ENCODE measurements around the gene PAN3.

PAN3 gene

DNA sequence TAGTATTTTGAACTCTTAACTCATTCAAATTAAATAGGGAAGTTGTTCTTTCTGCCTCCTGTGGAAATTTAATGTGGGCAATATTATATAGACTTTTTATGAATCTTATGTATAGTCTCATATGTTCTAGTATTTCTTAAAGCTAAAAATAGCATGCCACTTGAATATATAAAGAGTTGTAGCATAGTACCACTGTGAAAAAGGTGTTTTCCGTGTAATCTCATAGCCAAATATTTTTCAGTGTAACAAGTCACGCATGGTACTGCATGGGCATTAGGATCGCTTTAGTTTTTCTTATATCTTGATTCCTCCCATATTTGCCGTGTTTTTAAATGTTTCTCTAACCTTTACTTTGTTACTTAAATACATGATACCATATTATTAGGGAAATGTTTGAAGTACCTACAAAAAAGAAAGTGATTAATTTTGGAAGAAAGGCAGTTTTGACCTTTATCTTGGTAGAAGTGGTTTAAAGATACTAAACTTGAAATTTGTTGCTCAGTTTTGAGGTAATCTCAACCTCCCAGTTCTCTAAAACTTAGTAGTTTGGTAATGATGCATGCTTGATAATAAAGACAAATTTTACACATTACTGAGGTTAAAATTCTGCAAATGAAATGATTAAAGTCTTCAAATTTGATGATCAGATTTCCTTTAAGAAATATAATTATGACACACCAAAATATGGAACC, 81.2 kb downstream of the PAN3 start:
- no peak for DNase-seq

DNA sequence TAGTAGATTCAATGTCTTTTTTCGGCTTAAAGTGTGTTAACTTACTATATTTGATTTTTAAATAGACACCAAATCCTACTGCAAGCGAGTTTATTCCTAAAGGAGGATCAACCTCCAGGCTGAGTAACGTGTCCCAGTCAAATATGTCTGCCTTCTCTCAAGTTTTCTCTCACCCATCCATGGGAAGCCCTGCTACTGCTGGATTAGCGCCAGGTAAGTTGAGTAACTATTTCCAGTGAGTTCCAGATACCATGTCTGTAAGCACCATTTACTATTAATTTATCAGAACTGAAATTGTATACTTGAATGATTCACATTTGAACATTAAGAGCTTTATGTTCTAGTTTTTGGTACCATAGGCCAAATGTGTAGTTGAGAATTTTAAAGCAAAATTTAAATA, 81.8 kb downstream of the PAN3 start:
- no peak for DNase-seq

DNA sequence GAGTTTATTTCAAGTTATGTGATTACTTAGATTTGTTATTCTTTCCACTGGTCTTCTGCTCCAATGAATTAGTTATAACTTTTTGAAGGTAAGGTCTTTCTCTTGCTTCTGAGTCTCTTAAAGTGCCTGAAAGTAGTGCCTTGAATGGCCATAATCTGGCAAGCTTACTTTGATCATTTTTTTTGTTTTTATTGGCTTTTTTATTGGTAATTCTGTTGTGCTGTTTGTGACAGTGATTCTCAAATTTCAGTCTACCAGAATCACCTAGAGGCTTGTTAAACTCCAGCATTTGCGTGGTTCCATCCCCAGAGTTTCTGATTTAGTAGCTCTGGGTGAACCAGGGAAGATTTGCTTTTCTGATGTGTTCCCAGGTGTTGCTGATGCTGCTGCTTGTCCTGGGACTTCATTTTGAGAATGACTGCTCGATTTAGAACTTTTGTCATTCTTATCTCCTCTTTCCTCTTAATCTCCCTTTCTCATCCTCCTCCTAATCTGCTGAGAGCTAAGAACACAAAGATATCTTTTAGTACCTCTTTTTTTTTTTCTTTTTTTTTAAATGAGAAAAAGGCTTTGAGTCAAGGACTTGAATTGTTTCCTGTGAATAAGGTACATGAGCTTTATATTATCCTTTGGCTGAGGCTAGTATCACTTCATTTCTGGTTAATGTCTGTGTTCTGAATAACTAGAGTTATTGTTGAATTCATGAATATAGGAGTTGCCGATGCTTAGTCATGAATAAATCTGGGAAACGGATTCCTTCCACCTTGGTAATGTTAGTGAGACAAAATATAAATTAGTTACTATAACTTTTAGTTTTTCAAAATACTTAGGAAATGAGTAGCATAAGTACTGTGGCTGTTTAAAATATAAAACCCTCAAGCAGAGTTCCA, 91.4 kb downstream of the PAN3 start:
- no peak for DNase-seq

DNA sequence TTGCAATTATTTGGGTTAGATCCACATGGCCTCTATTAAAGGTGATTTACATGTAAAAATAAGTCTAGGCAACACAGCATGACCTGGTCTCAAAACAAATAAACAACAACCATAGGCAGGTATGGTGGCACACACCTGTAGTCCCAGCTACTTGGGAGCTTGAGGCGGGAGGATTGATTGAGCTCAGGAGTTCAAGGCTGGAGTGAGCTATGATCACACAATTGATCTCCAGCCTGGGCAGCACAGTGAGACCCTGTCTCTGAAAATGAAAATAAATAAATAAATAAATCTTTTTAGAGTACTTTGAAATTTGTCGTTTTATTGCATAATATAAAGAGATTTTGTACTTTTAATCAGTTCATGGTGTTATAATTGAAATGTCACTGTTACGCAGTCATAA, 93.3 kb downstream of the PAN3 start:
- DNase-seq, result no peak

DNA sequence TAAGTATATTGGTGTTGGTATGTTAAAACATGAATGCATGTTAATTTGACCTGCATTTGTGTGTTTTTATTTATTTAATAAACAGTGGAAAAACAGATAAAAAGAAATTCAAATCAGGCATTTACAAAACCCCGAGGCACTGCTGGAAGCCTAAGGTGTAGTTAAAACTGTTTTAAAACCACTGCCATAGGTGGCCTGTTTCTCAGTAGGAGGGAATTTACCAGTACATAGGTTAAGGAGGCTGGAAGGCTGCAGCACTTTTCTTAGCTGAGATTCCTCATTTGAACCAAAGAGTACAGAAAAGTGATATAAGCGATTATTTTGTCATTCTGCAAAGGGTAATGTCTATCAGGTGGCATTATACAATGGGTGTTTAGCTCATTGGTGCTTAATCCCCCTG, 99.6 kb downstream of the PAN3 start:
- DNase-seq, result no peak

DNA sequence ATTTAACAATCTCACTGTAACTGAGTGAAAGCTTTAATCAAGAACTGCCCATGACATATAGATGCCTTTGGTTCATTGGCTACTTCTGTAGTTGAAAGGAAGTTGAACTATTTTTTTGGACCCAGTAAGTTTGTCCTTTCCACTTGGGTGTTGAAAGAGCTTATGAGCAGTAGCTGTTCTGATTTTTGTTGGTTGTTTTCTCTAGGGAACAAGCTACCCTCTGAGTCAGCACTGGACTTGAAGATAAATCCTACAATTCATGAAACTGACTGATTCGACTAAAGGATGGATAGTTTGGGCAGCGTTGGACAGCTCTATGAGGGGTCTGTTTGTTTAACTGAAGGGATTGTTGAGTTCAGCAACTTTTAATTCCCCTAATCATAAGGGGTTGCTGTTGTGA, 101.0 kb downstream of the PAN3 start:
- no peak for DNase-seq

DNA sequence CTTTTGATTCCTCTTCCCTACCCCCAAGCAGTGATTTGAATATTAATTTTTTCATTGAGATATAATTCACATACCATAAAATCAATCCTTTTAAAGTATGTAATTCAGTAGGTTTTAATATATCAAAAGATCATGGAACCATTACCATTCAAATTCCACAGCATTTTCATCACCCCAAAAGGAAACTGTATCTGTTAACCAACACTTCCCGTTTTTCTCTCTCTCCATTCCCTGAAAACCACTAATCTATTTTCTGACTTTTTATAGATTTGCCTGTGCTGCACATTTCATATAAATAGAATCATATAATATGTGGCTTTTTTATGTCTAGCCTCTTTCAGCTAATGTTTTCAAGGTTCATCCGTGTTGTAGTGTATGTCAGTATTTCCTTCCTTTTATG, 107.1 kb downstream of the PAN3 start:
- DNase-seq, result no peak

DNA sequence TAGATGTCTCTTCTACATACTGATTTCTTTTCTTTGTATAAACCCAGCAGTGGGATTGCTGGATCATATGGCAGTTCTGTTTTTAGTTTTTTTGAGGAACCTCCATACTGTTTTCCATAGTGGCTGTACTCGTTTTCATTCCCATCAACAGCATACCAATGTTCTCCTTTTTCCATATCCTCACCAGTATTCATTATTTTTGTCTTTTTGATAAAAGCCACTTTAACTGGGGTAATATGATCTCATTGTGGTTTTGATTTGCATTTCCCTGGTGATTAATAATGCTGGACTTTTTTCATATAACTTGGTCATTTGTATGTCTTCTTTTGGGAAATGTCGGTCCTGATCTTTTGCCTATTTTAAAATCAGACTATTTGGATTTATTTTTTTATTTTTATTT, 108.5 kb downstream of the PAN3 start:
- no peak for DNase-seq

DNA sequence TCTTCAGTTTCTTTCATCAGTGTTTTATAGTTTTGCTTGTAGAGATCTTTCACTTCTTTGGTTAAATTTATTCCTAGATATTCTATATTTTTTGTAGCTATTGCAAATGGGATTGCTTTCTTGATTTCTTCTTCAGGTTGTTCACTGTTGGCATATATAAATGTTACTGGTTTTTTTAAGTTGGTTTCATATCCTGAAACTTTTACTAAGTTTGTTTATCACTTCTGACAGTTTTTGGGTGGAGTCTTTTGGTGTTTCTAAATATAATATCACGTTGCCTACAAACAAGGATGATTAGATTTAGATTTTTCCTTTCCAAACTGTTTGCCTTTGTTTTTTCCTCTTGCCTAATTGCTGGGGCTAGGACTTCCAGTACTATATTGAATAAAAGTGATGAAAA, 109.7 kb downstream of the PAN3 start:
- DNase-seq, result no peak

DNA sequence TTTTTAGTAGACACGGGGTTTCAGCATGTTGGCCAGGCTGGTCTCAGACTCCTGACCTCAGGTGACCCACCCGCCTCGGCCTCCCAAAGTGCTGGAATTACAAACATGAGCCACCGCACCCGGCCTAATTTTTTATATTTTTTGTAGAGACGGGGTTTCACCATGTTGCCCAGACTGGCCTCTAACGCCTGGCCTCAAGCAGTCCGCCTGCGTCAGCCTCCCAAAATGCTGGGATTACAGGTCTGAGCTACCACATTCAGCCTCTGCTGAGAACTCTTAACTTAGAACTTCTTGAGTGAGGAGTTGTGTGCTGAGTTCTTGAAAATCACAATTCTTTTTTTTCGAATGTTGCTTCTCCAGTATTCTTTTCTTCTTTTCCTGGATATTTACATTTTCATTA, 112.2 kb downstream of the PAN3 start:
- DNase-seq, result no peak

DNA sequence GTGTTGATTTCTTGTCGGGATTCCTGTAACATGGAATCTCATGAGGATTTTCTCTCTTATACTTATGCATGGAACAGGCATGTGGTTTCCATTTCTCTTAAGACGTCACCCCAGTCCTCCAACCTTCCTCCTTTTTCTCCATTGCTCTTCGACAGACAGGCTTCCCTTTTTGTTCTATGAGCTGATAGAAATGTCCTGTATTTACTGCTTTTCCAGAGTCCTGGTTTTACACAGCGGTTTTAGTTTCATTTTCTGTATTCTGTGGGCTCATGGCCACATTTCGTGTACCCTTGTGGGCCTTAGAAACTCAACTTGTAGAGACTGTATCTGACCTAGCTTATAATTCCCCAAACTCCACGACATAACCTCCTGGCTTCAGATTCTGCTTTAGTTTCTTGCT, 113.1 kb downstream of the PAN3 start:
- DNase-seq, result no peak

DNA sequence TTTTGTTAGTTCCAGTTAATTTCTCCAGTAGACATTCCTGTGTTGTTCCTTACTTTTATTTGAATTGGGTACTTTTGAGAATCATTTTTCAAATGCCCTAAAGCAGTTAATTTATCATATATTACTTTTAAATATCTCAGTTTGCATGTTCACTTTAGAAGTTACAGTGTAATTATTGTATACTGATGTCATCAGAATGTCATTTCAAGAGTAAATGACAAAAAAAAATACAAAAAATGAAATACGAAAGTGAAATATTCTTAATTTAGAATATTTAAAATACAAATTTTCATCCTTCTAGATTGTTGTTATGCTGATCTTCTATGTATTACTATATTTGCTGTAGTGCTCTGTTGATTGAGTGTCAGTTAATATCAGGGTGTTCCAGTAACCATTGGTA, 114.2 kb downstream of the PAN3 start:
- no peak for DNase-seq

DNA sequence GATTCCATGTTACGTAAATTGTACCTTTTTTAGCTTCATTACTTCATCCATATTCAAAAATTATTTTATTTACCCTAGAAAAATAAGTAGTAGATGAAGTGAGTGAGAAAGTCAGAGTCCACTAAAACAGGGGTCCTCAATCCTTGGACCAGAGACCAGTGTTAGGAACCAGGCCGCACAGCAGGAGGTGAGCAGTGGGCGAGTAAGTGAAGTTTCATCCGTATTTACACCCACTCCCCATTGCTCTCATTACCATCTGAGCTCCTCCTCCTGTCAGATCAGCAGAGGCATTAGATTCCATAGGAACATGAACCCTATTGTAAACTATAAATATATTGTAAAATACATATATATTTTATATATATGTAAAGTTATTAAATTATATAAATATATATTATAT, 119.0 kb downstream of the PAN3 start:
- no peak for DNase-seq

DNA sequence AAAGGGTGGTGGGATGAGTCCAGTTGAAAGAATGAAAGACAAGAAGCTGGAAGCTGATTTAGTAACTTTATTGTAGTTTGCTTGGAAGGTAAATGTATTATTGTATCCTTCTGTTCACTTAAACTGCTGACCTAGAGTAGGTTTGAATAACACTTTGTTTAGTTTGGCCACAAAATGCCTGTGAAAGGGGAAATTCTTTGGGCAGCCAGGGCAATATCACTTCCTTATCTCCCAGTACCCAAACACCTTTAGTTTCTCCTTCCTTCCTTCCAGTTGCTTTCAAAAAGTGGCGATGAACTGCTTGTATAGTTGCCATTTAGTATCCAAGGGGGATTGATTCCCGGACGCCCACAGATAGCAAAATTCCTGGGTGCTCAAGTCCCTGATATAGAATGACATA, 120.1 kb downstream of the PAN3 start:
- DNase-seq, result no peak

DNA sequence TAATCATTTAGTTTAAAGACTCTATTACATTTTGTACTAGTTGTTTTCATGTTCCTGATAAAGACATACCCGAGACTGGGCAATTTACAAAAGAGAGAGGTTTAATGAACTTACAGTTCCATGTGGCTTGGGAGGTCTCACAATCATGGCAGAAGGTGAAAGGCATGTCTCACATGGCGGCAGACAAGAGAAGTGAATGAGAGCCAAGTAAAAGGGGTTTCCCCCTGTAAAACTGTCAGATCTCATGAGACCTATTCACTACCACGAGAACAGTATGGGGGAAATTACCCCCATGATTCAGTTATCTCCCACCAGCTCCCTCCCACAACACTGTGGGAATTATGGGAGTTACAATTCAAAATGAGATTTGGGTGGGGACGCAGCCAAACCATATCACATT, 129.2 kb downstream of the PAN3 start:
- DNase-seq, result no peak

DNA sequence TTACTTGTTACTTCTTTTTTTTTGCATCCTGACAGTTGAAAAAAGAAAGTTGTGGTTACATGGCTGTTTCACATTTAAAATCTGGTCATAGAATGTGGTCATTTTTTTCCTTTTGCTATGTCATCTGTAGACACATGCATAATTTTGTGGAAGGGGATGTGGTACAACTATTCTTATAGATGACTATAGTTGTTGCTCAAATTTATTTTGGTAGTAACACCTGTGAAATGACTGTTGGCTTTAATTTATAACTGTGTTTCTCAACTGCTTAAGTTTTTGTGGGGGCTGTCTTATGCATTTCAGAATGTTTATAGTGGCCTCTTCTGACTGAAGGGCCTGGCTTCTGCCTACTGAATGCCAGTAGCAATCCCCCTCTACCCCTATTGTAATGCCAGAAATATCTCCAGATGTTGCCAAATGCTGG, 130.5 kb downstream of the PAN3 start:
- no peak for DNase-seq

DNA sequence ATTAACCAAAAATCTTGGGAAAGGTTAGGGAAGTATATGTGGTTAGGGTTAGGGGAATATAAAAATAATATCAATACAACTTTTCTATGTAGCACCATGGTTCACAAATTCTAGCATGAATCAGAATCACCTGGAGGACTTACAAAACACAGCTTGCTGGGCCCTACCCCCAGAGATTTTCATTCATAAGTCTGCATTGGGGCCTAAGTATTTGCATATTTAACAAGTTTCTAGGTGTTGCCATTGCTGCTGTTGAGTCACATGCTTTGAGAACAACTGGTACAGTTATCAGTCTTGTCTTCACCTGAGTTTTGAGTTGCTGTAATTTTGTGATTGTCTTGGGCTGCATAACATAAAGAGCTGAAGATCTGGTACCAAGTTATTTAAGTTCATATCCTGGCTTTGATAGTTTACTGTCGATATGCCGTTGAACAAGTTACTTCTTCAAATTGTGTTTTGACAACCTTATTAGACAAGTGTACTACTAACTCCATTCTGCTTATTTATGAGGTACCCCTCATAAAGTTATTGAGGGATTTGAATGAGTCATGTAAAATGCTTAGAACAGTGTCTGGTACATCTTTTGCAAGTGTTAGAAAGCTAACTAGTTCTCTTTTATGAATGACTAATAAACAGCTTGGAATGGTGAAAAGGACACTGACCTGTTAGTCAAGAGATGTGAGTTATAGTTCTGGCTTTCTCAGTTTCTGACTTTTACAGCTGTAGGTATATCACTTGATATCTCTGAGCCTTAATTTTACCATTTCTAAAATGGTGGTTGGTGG, 132.9 kb downstream of the PAN3 start:
- DNase-seq, result no peak

DNA sequence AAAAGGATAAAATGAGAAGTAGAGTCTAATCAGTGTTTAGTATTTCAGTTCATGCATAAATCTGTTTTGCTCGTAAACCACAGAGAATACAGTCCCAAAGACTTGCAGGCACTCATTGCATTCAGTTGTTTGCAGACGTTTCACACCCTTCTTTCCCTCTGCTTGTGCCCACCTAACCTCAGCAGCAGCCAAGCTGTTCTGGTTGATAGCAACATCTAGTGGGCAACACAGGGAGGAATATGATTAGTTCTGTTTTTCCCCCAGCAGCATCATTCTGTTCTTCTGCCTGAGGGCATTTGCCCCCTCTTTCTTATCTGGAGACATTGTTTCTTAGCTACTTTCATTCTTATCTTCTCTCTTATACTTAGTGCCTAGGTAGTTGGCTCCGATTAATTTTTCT, 135.6 kb downstream of the PAN3 start:
- DNase-seq, result no peak

DNA sequence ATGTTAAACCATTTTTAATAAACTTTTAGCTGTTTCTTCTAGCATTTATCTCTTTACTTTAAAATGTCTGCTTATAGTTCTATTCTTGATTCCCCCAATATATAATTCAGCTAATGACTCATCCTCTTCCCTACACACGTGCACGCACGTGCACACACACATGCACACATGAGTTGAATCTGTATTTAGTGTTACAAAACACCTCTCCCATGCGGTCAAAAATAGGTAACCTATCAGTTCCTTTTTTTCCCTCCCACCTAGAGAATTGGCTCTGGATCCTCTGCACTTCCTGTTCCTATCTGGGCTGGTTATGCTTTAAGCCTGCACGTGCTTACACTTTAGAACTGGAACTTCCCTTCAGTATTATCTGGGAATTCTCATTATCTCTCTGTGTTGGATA, 144.1 kb downstream of the PAN3 start:
- no peak for DNase-seq

DNA sequence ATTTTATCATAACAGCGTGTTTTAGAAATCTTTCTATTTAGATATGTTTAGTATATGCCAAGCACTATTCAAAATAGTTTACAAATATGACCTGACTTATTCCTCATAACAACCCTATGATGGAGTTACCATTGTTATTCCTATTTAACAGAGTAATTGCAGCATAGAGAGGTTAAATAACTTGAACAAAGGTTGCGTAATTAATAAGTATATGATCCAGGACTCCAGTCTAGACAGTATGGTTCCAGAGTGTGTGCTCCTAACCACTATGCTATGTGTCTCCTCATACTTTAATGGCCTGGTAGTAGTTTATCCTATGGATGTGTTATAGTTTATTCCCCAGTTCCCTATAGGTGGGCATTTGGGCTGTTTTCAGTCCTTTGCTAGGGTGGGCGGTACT, 145.3 kb downstream of the PAN3 start:
- no peak for DNase-seq

DNA sequence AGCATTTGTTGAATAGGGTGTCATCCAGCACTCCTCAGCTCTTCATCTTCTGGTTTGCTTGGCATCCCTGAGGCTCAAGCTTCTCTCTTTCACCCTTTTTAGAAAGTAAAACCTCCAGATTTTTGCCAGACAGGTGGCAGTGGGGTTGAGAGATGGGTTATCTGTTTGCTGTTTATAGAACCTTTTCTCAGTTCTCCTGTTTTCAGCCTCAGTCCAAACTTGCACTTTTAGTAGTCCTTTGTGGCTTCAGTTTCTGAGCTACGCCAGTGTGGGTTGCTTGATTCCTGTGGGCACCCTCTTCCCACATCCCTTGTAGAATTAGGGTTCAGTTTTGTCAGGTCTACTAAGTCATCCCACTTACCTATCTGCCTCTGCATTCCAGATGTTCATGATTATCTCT, 147.9 kb downstream of the PAN3 start:
- DNase-seq, result no peak

DNA sequence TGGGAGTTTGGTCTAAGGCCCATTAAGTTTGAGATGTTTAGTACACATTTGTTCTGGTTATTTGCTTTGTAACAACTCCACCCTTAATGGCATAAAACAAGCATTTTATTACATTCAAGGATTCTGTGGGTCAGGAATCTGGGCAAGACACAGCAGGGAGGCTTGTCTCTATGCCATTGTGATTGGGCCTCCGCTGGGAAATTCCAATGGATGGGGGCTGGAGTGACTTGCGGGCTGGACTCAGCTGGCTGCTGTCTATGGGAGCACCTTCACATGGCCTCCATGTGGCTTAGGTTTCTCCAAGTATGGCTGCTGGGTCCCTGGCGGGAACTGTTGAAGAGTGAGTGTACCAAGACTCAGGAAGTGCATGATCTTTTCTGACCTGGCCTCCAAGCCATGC, 159.0 kb downstream of the PAN3 start:
- no peak for DNase-seq

DNA sequence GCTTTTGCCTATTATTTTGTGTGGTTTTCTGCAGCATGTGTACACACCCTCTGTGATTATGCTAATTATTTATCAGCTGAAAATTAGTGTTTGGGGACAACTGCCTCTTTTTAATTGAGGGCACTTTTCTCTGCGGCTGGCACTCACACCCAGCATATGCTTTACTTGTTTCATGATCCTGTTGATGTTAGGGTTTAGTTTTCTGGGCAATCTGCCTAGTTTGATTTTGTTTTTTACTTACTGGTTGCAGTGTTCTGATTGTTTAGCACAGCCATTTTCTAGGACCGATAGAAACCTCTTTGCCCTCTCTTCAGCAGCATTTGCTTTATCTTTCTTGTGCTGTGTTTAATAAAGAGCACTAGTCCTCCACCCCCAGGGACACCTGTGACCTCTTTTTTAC, 161.6 kb downstream of the PAN3 start:
- DNase-seq, result no peak

DNA sequence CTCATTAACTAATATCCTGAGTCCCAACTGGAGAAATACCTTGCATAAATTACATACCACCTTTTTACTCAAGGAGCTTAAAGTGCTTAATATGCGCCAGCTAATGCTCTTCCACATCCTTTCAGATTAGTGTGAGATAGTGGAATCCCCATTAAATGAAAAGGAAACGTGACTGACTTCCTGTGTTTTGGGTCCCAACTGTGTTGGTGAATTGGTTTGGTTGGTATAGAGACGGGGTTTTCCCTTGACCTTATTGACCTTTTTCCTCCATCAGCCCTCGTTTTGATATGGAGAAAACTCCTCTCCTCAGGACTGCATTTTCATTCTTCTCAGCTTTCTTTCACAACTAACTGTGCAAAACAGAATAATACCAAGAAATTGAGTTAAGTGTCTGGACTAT, 163.5 kb downstream of the PAN3 start:
- DNase-seq, result no peak

All from activated gamma-delta T cell (primary cell).